OCI-LY3 (cell line): ENCODE data around the gene PLB1.
A peak's percentile ranks its signal among the peaks of the same experiment; 100 is the strongest.

Source experiments
- H2AFZ ChIP-seq: fragments of 200-600, 300-600 bp; shearing (Covaris generic); 2 replicates; pipeline ENCODE4 v1.6.0; 2014; ENCODE audit warnings: antibody characterized with exemption, low read depth, low read length
- H3K27ac ChIP-seq: fragments of 200-600, 300-600 bp; sonication (generic); 2 replicates; pipeline ENCODE4 v1.5.1; 2014; ENCODE audit warnings: mild to moderate bottlenecking, low read length, moderate library complexity, mixed read lengths
- H3K27me3 ChIP-seq: fragments of 200-600, 300-600 bp; sonication (generic); 2 replicates; pipeline ENCODE4 v1.6.1; 2014; ENCODE audit warnings: low read depth, low read length, mixed read lengths
- H3K36me3 ChIP-seq: fragments of 200-600, 300-600 bp; sonication (generic); replicated peaks from 2 replicates; pipeline ENCODE3; 2014; ENCODE audit warnings: low read depth, low read length, mixed read lengths
- H3K4me1 ChIP-seq: fragments of 300-600, 200-600 bp; sonication (generic); 2 replicates; pipeline ENCODE4 v1.6.1; 2014; ENCODE audit warnings: low read length, mixed read lengths
- H3K4me2 ChIP-seq: fragments of 200-600, 300-600 bp; sonication (generic); 2 replicates; pipeline ENCODE4 v1.6.1; 2014; ENCODE audit warnings: low read length, mixed read lengths
- H3K4me3 ChIP-seq: fragments of 300-600, 200-600 bp; sonication (generic); 2 replicates; pipeline ENCODE4 v1.5.1; 2014; ENCODE audit warnings: antibody characterized with exemption, mild to moderate bottlenecking, low read length, moderate library complexity
- H3K79me2 ChIP-seq: fragments of 300-600, 200-600 bp; shearing (Covaris generic); 2 replicates; pipeline ENCODE4 v1.6.1; 2014; ENCODE audit warnings: mild to moderate bottlenecking, low read length, mixed read lengths
- H3K9ac ChIP-seq: fragments of 300-600, 200-600 bp; shearing (Covaris generic); 2 replicates; pipeline ENCODE4 v1.6.0; 2014; ENCODE audit warnings: mild to moderate bottlenecking, low read length, moderate library complexity
- H3K9me3 ChIP-seq: fragments of 200-600, 300-600 bp; shearing (Covaris generic); 2 replicates; pipeline ENCODE4 v1.6.1; 2014; ENCODE audit warnings: low read length, mixed read lengths; ENCODE audit not compliant: insufficient read depth
- H4K20me1 ChIP-seq: fragments of 200-600, 300-600 bp; sonication (generic); 2 replicates; pipeline ENCODE4 v1.6.1; 2016; ENCODE audit warnings: low read length, mixed read lengths; ENCODE audit not compliant: insufficient read depth
- CTCF ChIP-seq: fragments of 200-600, 300-600 bp; sonication (generic); IDR thresholded peaks from 2 replicates; pipeline ENCODE4 v1.5.1; 2014; ENCODE audit warnings: antibody characterized with exemption, low read length, low read depth
- EZH2phosphoT487 ChIP-seq: fragments of 200-600 bp; shearing (Covaris generic); IDR thresholded peaks from 2 replicates; pipeline ENCODE4 v1.6.1; 2018; ENCODE audit warnings: antibody characterized with exemption, mixed run types, low read depth

Gene PLB1

GRCh38 chr2:28621172-28622100 lies 125.6 kb downstream of the PLB1 start:
- H3K27ac ChIP-seq, result no peak overlapping the region
- peak overlapping the region; percentile 76 for H2AFZ ChIP-seq
- H3K9me3 ChIP-seq, result no peaks in the 10 kb centered on the region
- H3K4me3 ChIP-seq, result peak overlapping the region; percentile 29; the same call in 1 of the 2 replicates
- H3K79me2 ChIP-seq, result no peaks in the 10 kb centered on the region
- H4K20me1 ChIP-seq, result no peaks in the 10 kb centered on the region
- no peak overlapping the region for H3K9ac ChIP-seq
- no peaks in the 10 kb centered on the region for H3K27me3 ChIP-seq
- peaks cover 59% of the 10 kb centered on the region for H3K4me1 ChIP-seq
- H3K36me3 ChIP-seq, result no peaks in the 10 kb centered on the region
- TF ChIP-seq EZH2phosphoT487 (no peak), CTCF (peak; percentile 36)
- H3K4me2 ChIP-seq, result peak overlapping the region; percentile 31

GRCh38 chr2:28622101-28622499 lies 126.2 kb downstream of the PLB1 start:
- Histone ChIP-seq H3K4me2 (peak overlapping the region; percentile 31), H3K9ac (no peak overlapping the region), H3K27me3 (no peaks in the 10 kb centered on the region), H3K79me2 (no peaks in the 10 kb centered on the region), H2AFZ (peak overlapping the region; percentile 76), H3K4me3 (no peak overlapping the region), H3K36me3 (no peaks in the 10 kb centered on the region), H3K9me3 (no peaks in the 10 kb centered on the region), H4K20me1 (no peaks in the 10 kb centered on the region), H3K4me1 (peaks cover 62% of the 10 kb centered on the region), H3K27ac (no peak overlapping the region)
- TF ChIP-seq CTCF (no peak), EZH2phosphoT487 (no peak)

- Histone ChIP-seq H3K27me3 (no peaks in the 10 kb centered on the region), H3K79me2 (no peaks in the 10 kb centered on the region), H3K27ac (peak overlapping the region; percentile 84; the same call in 1 of the 2 replicates), H3K36me3 (no peaks in the 10 kb centered on the region), H3K4me1 (peaks cover 51% of the 10 kb centered on the region), H3K4me2 (peak overlapping the region; percentile 89), H3K4me3 (no peak overlapping the region), H2AFZ (no peak overlapping the region), H4K20me1 (no peaks in the 10 kb centered on the region), H3K9ac (no peak overlapping the region), H3K9me3 (no peaks in the 10 kb centered on the region)
- TF ChIP-seq EZH2phosphoT487 (no peak), CTCF (no peak)
Measured at GRCh38 chr2:28623582-28624405, 127.9 kb downstream of the PLB1 start.

GRCh38 chr2:28624436-28624792 lies 128.6 kb downstream of the PLB1 start:
- peak overlapping the region; percentile 89 for H3K4me2 ChIP-seq
- H3K79me2 ChIP-seq, result no peaks in the 10 kb centered on the region
- peaks cover 51% of the 10 kb centered on the region for H3K4me1 ChIP-seq
- peak overlapping the region; percentile 74 for H3K9ac ChIP-seq
- peak overlapping the region; percentile 84 for H3K27ac ChIP-seq
- no peak overlapping the region for H2AFZ ChIP-seq
- no peaks in the 10 kb centered on the region for H4K20me1 ChIP-seq
- H3K36me3 ChIP-seq, result no peaks in the 10 kb centered on the region
- TF ChIP-seq EZH2phosphoT487 (no peak), CTCF (no peak)
- H3K4me3 ChIP-seq, result peak overlapping the region; percentile 74
- no peaks in the 10 kb centered on the region for H3K9me3 ChIP-seq
- H3K27me3 ChIP-seq, result no peaks in the 10 kb centered on the region
